ENCODE data around the gene MX1.

The MX1 gene

GRCh38 chr21:41494242-41494641 is 68.2 kb downstream of the MX1 start:
- no peak for FAIRE-seq

GRCh38 chr21:41497008-41497407 is 71.0 kb downstream of the MX1 start:
- FAIRE-seq: no peak

GRCh38 chr21:41497788-41498187 is 71.7 kb downstream of the MX1 start:
- no peak for FAIRE-seq

- FAIRE-seq: no peak
These were observed 73.9 kb downstream of the MX1 start for GRCh38 chr21:41499920-41500319.

- no peak for FAIRE-seq
These were observed 74.3 kb downstream of the MX1 start for GRCh38 chr21:41500363-41500762.

GRCh38 chr21:41500931-41501381 is 74.9 kb downstream of the MX1 start:
- no peak for FAIRE-seq

GRCh38 chr21:41501919-41502318 is 75.9 kb downstream of the MX1 start:
- FAIRE-seq: no peak

GRCh38 chr21:41503331-41503730 is 77.3 kb downstream of the MX1 start:
- no peak for FAIRE-seq

GRCh38 chr21:41504030-41504429 is 78.0 kb downstream of the MX1 start:
- no peak for FAIRE-seq

- FAIRE-seq: no peak
These were observed 80.1 kb downstream of the MX1 start for GRCh38 chr21:41506005-41506594.

GRCh38 chr21:41506611-41507520 is 80.8 kb downstream of the MX1 start:
- FAIRE-seq: no peak

GRCh38 chr21:41507521-41508414 is 81.7 kb downstream of the MX1 start, which contains the start of gene TMPRSS2:
Gene TMPRSS2, minus strand, starts transcription at chr21:41508158. Its CDS starts 10,025 bp downstream, at chr21:41498133.
- no peak for FAIRE-seq

- no peak for FAIRE-seq
These were observed 82.5 kb downstream of the MX1 start for GRCh38 chr21:41508415-41509144.

All from A204.1 (cell line).